HG03280 (cell line): Measurements from ENCODE around the gene VPS8.

ENCODE experiments used
- ATAC-seq: cut with Tn5 transposase; IDR thresholded peaks from one replicate; pipeline ENCODE4 v1.9.1; 2021; ENCODE audit warnings: mild to moderate bottlenecking, moderate library complexity; ENCODE audit not compliant: unreplicated experiment

Gene VPS8

GRCh38 chr3:184811999-184812661 is at the start of gene VPS8:
Gene VPS8, plus strand, starts transcription at chr3:184812166. Its CDS starts 12,467 bp downstream, at chr3:184824633.
- peak; percentile 94 for ATAC-seq

GRCh38 chr3:184764191-184764590 is 47.8 kb upstream of the VPS8 start:
- ATAC-seq: no peak

- no peak for ATAC-seq
These were observed 46.8 kb upstream of the VPS8 start for GRCh38 chr3:184765047-184765729.

- no peak for ATAC-seq
These were observed 46.3 kb upstream of the VPS8 start for GRCh38 chr3:184765730-184766074.

- ATAC-seq: no peak
These were observed 45.3 kb upstream of the VPS8 start for GRCh38 chr3:184766555-184767261.

GRCh38 chr3:184767377-184767776 is 44.6 kb upstream of the VPS8 start:
- ATAC-seq: no peak

GRCh38 chr3:184769382-184770170 is 42.4 kb upstream of the VPS8 start:
- no peak for ATAC-seq

GRCh38 chr3:184770541-184770940 is 41.4 kb upstream of the VPS8 start:
- ATAC-seq: no peak

- no peak for ATAC-seq
These were observed 40.5 kb upstream of the VPS8 start for GRCh38 chr3:184771301-184772127.

GRCh38 chr3:184772667-184773272 is 39.2 kb upstream of the VPS8 start:
- ATAC-seq: no peak

GRCh38 chr3:184773283-184774186 is 38.4 kb upstream of the VPS8 start:
- no peak for ATAC-seq

- ATAC-seq: no peak
These were observed 35.0 kb upstream of the VPS8 start for GRCh38 chr3:184776916-184777315.

- peak; percentile 63 for ATAC-seq
These were observed 34.2 kb upstream of the VPS8 start for GRCh38 chr3:184777566-184778356.

- no peak for ATAC-seq
These were observed 33.3 kb upstream of the VPS8 start for GRCh38 chr3:184778426-184779332.

- no peak for ATAC-seq
These were observed 30.9 kb upstream of the VPS8 start for GRCh38 chr3:184780981-184781515.

- no peak for ATAC-seq
These were observed 30.2 kb upstream of the VPS8 start for GRCh38 chr3:184781801-184782200.

- ATAC-seq: no peak
These were observed 28.6 kb upstream of the VPS8 start for GRCh38 chr3:184783319-184783718.
